H1 (cell line): Measurements from ENCODE around the gene ABI2. TPM values are rescaled to one million over a fixed set of nuclear protein-coding genes. Genes with fewer than 3 reads are reported as not detected.

Experiments
- PHF8 ChIP-seq: fragments of 200-600 bp; sonication (generic); conservative IDR thresholded peaks from 2 replicates; pipeline ENCODE4 v1.7.1; 2012; ENCODE audit warnings: low read depth, mild to moderate bottlenecking, inconsistent platforms, low read length, moderate library complexity
- polyA plus RNA-seq, 7 experiments: library from polyadenylated mRNA; depleted of rRNA in 3 of 7; stranded (reverse) in 5 of 7; unstranded in 2 of 7; fragments of >200 nt in 5 of 7; fragments of 200-250 nt in 2 of 7; gene quantifications; 1 replicate in 5 of 7; 2 replicates in 1 of 7; 4 replicates in 1 of 7; pipeline versions ENCODE4 v1.2.1 to v1.2.3, GENCODE V29; 2011 to 2013; ENCODE audit warnings: missing spikeins in 2 of 7, mixed read lengths in 2 of 7
- total RNA-seq: library from RNA; stranded (reverse); fragmentation: NEBNext Ultra II Directional; extraction: Animal tissue kit (Norgen Biotek cat#: 25700); gene quantifications from 2 replicates; pipeline ENCODE4 v1.2.1, GENCODE V29; 2021

Gene ABI2
- total and polyA plus RNA-seq, 2 of the 8 experiments (the other 6 are each of a cell fraction or from before 2014, with no cell fraction given), result 62.3 to 118 TPM

DNA sequence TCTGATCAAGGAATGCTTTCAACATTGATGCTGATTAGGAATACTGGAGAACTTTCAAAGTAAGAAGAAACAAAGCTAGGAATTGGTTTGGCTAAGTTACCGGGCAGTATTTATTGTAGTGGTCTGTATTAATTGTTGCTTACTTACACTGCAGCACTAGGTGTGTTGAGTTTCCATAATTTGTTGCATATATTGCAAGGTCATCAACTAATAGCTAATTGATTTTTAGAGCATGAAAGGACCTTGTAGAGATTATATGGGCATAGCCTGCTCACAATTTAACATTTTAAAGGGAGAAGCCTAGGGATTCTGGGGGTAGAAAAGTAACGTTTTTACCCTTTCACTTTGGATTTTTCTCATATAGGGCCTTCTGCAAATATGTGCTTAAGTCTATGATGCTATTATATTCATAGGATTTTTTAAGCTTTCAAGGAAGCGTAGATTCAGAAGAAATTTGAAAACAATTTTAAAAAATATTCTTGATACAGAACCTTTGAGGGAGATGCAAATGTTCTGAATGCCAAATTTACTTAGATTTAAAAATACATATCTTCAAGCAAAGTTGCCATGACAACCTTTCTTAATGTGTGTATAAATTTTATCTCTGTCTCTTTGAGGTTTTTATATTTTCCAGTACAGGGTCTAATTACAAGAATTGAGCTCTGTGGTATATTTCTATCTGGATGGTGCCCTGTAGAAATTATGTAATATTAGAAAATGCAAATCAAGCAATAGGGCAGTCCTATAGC is 17.3 kb upstream of the ABI2 start (continued):
- TF ChIP-seq PHF8, result no peak
